Fibroblast of villous mesenchyme (primary cell): ENCODE measurements around the gene VEZT. TPM values are rescaled to one million over a fixed set of nuclear protein-coding genes. Genes with fewer than 3 reads are reported as not detected.

Experiments
- DNase-seq: peaks from one replicate; pipeline ENCODE4 v3.0.0-alpha.2; 2010; ENCODE audit warnings: low read depth
- H3K4me3 ChIP-seq: 2 replicates; pipeline ENCODE4 v1.5.1; 2011; ENCODE audit warnings: low read depth, mild to moderate bottlenecking, low read length
- CTCF ChIP-seq: IDR thresholded peaks from 2 replicates; pipeline ENCODE4 v1.5.1; 2012; ENCODE audit warnings: low read depth, mild to moderate bottlenecking, low read length; ENCODE audit not compliant: insufficient read depth
- total RNA-seq: library from RNA; depleted of rRNA; stranded (reverse); fragments of >200 nt; gene quantifications from 2 replicates; pipeline ENCODE4 v1.2.3, GENCODE V29; 2012

The VEZT gene
- total RNA-seq, 1 donor = 84.6 TPM

- no peak overlapping the region for H3K4me3 ChIP-seq
- no peak for TF ChIP-seq CTCF
- DNase-seq = no peak
Measured at GRCh38 chr12:95325501-95325900, 107.9 kb downstream of the VEZT start.

- peak; percentile 90 for DNase-seq
- no peak for TF ChIP-seq CTCF
- H3K4me3 ChIP-seq = no peak overlapping the region
Measured at GRCh38 chr12:95326445-95326844, 108.8 kb downstream of the VEZT start.

GRCh38 chr12:95326855-95327254 lies 109.2 kb downstream of the VEZT start:
- no peak for TF ChIP-seq CTCF
- no peak overlapping the region for H3K4me3 ChIP-seq
- no peak for DNase-seq

GRCh38 chr12:95328708-95329107 lies 111.1 kb downstream of the VEZT start:
- DNase-seq = no peak
- TF ChIP-seq CTCF = no peak
- no peak overlapping the region for H3K4me3 ChIP-seq

GRCh38 chr12:95335948-95336347 lies 118.3 kb downstream of the VEZT start:
- DNase-seq = peak; percentile 76
- TF ChIP-seq CTCF = no peak
- H3K4me3 ChIP-seq = no peak overlapping the region

- peak; percentile 88 for DNase-seq
- TF ChIP-seq CTCF = peak; percentile 92
- no peak overlapping the region for H3K4me3 ChIP-seq
Measured at GRCh38 chr12:95336387-95337067, 118.9 kb downstream of the VEZT start.

GRCh38 chr12:95337146-95337545 lies 119.5 kb downstream of the VEZT start:
- TF ChIP-seq CTCF = no peak
- no peak overlapping the region for H3K4me3 ChIP-seq
- peak; percentile 40 for DNase-seq
